Natural killer cell (primary cell): ENCODE data around the gene NDUFS1. TPM values are rescaled to one million over a fixed set of nuclear protein-coding genes. Genes with fewer than 3 reads are reported as not detected.
"Not testable (repeated sequence)": the region's sequence is repeated elsewhere in the genome, so short reads cannot be mapped to it uniquely, and the experiment has no call there.

Source experiments
- ATAC-seq, 3 donors: fragments of 150-1000 bp in 2 of 3; fragments of 200-7000 bp in 1 of 3; cut with Tn5 transposase; 1 replicate in 1 of 3; 2 replicates in 2 of 3; pipeline ENCODE4 v1.10.0; 2021; ENCODE audit warnings: mild to moderate bottlenecking in 2 of 3, moderate library complexity in 2 of 3
- DNase-seq, 2 donors: peaks; one replicate each; pipeline versions ENCODE4 v3.0.0 to v3.0.0-alpha.2; 2013 to 2021; ENCODE audit warnings: mixed read lengths in 1 of 2
- H3K27ac ChIP-seq: one replicate; pipeline ENCODE4 v1.5.1; 2013; ENCODE audit warnings: mild to moderate bottlenecking, low read length
- H3K27me3 ChIP-seq: one replicate; pipeline ENCODE4 v1.6.1; 2013; ENCODE audit warnings: low read length; ENCODE audit not compliant: control insufficient read depth, insufficient read depth
- H3K36me3 ChIP-seq: one replicate; pipeline ENCODE4 v1.6.1; 2013; ENCODE audit warnings: low read length; ENCODE audit not compliant: control insufficient read depth, insufficient read depth
- H3K4me1 ChIP-seq: one replicate; pipeline ENCODE4 v1.6.1; 2013; ENCODE audit warnings: low read length; ENCODE audit not compliant: control insufficient read depth, insufficient read depth
- H3K4me3 ChIP-seq: one replicate; pipeline ENCODE4 v1.5.1; 2013; ENCODE audit warnings: low read length
- H3K9me3 ChIP-seq: one replicate; pipeline ENCODE4 v1.6.1; 2013; ENCODE audit warnings: low read length; ENCODE audit not compliant: control insufficient read depth, insufficient read depth
- H3K27ac Mint-ChIP-seq, 2 donors: one replicate each; pipeline ENCODE4 v1.8.0; 2022; ENCODE audit warnings: mild to moderate bottlenecking in 2 of 2, mixed read lengths in 2 of 2, moderate library complexity in 1 of 2
- H3K27me3 Mint-ChIP-seq, 2 donors: one replicate each; pipeline ENCODE4 v1.8.0; 2022; ENCODE audit warnings: low read depth in 2 of 2, mixed read lengths in 2 of 2
- H3K36me3 Mint-ChIP-seq: one replicate; pipeline ENCODE4 v1.8.0; 2022; ENCODE audit warnings: mixed read lengths
- H3K4me1 Mint-ChIP-seq, 2 donors: one replicate each; pipeline ENCODE4 v1.8.0; 2022; ENCODE audit warnings: mixed read lengths in 2 of 2
- H3K4me3 Mint-ChIP-seq: one replicate; pipeline ENCODE4 v1.8.0; 2022; ENCODE audit warnings: mild to moderate bottlenecking, moderate library complexity, mixed read lengths
- H3K9me3 Mint-ChIP-seq, 2 donors: one replicate each; pipeline ENCODE4 v1.8.0; 2022; ENCODE audit warnings: mixed read lengths in 2 of 2
- CTCF ChIP-seq: fragments of 200-600 bp; IDR thresholded peaks from one replicate; pipeline ENCODE4 v1.8.0; 2022; ENCODE audit warnings: antibody characterized with exemption
- WGBS: methylation state at CpG from one replicate; pipeline ENCODE4 v1.1.7; 2013; ENCODE audit warnings: missing lambda C conversion rate; ENCODE audit not compliant: insufficient coverage; 5-methylcytosine and 5-hydroxymethylcytosine counted together
- intact Hi-C: fragments of 100-400 bp; cut with micrococcal nuclease; formaldehyde crosslinking; loops from one replicate; pipeline ENCODE4 v1.14.2; 2022
- total RNA-seq, 4 donors: library from RNA; stranded (reverse); fragments of 120-200 nt in 1 of 4; gene quantifications; one replicate each; pipeline versions ENCODE4 v1.2.3 to v1.2.4, GENCODE V29; 2013 to 2022

NDUFS1 gene
- total RNA-seq, 3 donors from 2014 or later (not counting 1 experiment from before 2014, with no cell fraction given), result 44.0 to 47.8 (median 45.9) TPM

GRCh38 chr2:206082298-206082843, 76.9 kb downstream of the NDUFS1 start:
- peaks cover 11% of the 10 kb centered on the region for H3K4me1 ChIP-seq
- no peak overlapping the region for H3K4me3 ChIP-seq
- Mint-ChIP-seq H3K27me3 (no peaks in the 10 kb centered on the region), H3K4me3 (no peak overlapping the region), H3K27ac (no peak overlapping the region), H3K4me1 (peaks cover 44 to 48% of the 10 kb centered on the region in 2 donors), H3K36me3 (no peaks in the 10 kb centered on the region), H3K9me3 (no peaks in the 10 kb centered on the region)
- H3K36me3 ChIP-seq, result no peaks in the 10 kb centered on the region
- H3K27me3 ChIP-seq, result no peaks in the 10 kb centered on the region
- intact Hi-C loops, result no loop called here
- ATAC-seq (no peak), DNase-seq (no peak)
- H3K27ac ChIP-seq, result no peak overlapping the region
- no peaks in the 10 kb centered on the region for H3K9me3 ChIP-seq
- no peak for TF ChIP-seq CTCF
- no CpG with 5 or more reads among the region's 4 CpGs for WGBS

GRCh38 chr2:206080927-206081326, 78.3 kb downstream of the NDUFS1 start:
- no peak for TF ChIP-seq CTCF
- H3K27ac Mint-ChIP-seq, result no peak overlapping the region
- ATAC-seq, result no peak
- no peaks in the 10 kb centered on the region for H3K36me3 Mint-ChIP-seq
- H3K4me3 Mint-ChIP-seq, result no peak overlapping the region
- no peaks in the 10 kb centered on the region for H3K36me3 ChIP-seq
- no peak for DNase-seq
- H3K27me3 Mint-ChIP-seq, result no peaks in the 10 kb centered on the region
- H3K9me3 Mint-ChIP-seq, result no peaks in the 10 kb centered on the region
- whole genome bisulfite sequencing, result 90% methylated on average over 3 of the region's 4 CpGs
- no peaks in the 10 kb centered on the region for H3K27me3 ChIP-seq
- no peak overlapping the region for H3K4me3 ChIP-seq
- no peaks in the 10 kb centered on the region for H3K9me3 ChIP-seq
- peaks cover 34 to 36% of the 10 kb centered on the region in 2 donors for H3K4me1 Mint-ChIP-seq
- intact Hi-C loops, result no loop called here
- H3K4me1 ChIP-seq, result peaks cover 11% of the 10 kb centered on the region
- H3K27ac ChIP-seq, result no peak overlapping the region

GRCh38 chr2:206079699-206080465, 79.4 kb downstream of the NDUFS1 start:
- Histone ChIP-seq H3K36me3 (no peaks in the 10 kb centered on the region), H3K4me3 (no peak overlapping the region), H3K4me1 (peaks cover 11% of the 10 kb centered on the region), H3K27me3 (no peaks in the 10 kb centered on the region), H3K27ac (no peak overlapping the region), H3K9me3 (no peaks in the 10 kb centered on the region)
- WGBS, result 94% methylated on average over 9 of the region's 9 CpGs
- ATAC-seq (no peak), DNase-seq (no peak)
- peaks cover 34 to 38% of the 10 kb centered on the region in 2 donors for H3K4me1 Mint-ChIP-seq
- H3K27me3 Mint-ChIP-seq, result no peaks in the 10 kb centered on the region
- no peaks in the 10 kb centered on the region for H3K9me3 Mint-ChIP-seq
- H3K27ac Mint-ChIP-seq, result peak overlapping the region; percentile 1 to 6
- intact Hi-C loops, result no loop called here
- no peak for TF ChIP-seq CTCF
- no peaks in the 10 kb centered on the region for H3K36me3 Mint-ChIP-seq
- no peak overlapping the region for H3K4me3 Mint-ChIP-seq

GRCh38 chr2:206077879-206078278, 81.4 kb downstream of the NDUFS1 start:
- H3K9me3 Mint-ChIP-seq, H3K4me3 ChIP-seq, H3K4me1 ChIP-seq, H3K36me3 Mint-ChIP-seq, intact Hi-C loops, H3K9me3 ChIP-seq, H3K4me3 Mint-ChIP-seq, ATAC-seq, H3K27me3 ChIP-seq, H3K36me3 ChIP-seq, H3K27ac ChIP-seq, H3K27me3 Mint-ChIP-seq, DNase-seq: not testable (repeated sequence)
- Mint-ChIP-seq H3K27ac (peak overlapping the region; percentile 13 to 48), H3K4me1 (peaks cover 17 to 33% of the 10 kb centered on the region in 2 donors)
- 92% methylated on average over 5 of the region's 5 CpGs for WGBS
